ENCODE results near the gene SPRY2. TPM values are rescaled to one million over a fixed set of nuclear protein-coding genes. Genes with fewer than 3 reads are reported as not detected.

SPRY2 gene
- total RNA-seq, 1 donor from 2014 or later, result 43.2 TPM

- Histone ChIP-seq H3K27ac (peak overlapping the region; percentile 57), H3K9me3 (no peaks in the 10 kb centered on the region), H3K4me3 (peak overlapping the region; percentile 78 to 82), H3K27me3 (no peaks in the 10 kb centered on the region), H3K4me1 (peaks cover 43% of the 10 kb centered on the region), H3K36me3 (no peaks in the 10 kb centered on the region)
- TF ChIP-seq, protein P1, sequence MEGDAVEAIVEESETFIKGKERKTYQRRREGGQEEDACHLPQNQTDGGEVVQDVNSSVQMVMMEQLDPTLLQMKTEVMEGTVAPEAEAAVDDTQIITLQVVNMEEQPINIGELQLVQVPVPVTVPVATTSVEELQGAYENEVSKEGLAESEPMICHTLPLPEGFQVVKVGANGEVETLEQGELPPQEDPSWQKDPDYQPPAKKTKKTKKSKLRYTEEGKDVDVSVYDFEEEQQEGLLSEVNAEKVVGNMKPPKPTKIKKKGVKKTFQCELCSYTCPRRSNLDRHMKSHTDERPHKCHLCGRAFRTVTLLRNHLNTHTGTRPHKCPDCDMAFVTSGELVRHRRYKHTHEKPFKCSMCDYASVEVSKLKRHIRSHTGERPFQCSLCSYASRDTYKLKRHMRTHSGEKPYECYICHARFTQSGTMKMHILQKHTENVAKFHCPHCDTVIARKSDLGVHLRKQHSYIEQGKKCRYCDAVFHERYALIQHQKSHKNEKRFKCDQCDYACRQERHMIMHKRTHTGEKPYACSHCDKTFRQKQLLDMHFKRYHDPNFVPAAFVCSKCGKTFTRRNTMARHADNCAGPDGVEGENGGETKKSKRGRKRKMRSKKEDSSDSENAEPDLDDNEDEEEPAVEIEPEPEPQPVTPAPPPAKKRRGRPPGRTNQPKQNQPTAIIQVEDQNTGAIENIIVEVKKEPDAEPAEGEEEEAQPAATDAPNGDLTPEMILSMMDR (IDR thresholded peaks at IDR 0.05), result no peak
- TF ChIP-seq POLR2AphosphoS5 (IDR thresholded peaks at IDR 0.05; ENCODE audit: insufficient read depth in 1 of 2, low read depth in 1 of 2), result no peak
- no peak for TF ChIP-seq POLR2A (IDR thresholded peaks at IDR 0.05)
- intact Hi-C loops (cut with DNase I), result no loop called here
- DNase-seq (ENCODE audit: extremely low spot score in 2 of 2), result no peak
Measured at GRCh38 chr13:80336370-80336769, 4.6 kb downstream of the SPRY2 start.

DNA sequence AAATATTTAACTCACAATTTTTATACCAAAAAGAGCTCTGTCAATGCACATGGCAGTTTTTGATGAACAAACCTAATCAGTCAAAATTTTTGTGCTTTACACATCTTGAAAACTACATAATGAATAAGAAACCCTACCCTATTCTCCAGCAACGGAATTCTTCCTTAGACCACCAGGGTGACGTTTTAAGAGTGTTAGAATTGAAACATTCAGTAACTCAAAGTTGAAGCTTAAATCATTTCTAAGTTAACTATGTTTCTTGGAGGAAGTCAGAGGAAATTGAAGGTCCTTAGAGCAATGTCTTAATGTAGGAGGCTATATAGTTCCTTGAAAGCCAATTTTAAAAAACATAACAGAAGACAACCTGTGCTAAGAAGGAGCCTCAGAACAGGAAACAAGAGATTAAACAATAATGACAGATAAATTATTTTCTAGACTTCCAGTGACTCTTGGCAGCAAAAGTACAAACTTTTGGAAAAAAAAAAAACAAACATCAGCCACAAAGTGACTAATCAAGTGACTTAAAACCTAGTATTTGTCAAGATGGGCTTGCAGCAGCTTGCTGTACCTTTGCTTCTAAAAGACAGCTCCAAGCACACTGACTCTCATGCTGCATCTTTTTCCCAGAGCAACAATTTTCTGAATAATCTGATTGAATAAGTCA is 6.2 kb downstream of the SPRY2 start:
- no peak overlapping the region for H3K4me3 ChIP-seq
- intact Hi-C loops (cut with DNase I), result no loop called here
- no peak overlapping the region for H3K27ac ChIP-seq
- TF ChIP-seq, protein P1 (IDR thresholded peaks at IDR 0.05), result no peak
- TF ChIP-seq POLR2AphosphoS5 (IDR thresholded peaks at IDR 0.05; ENCODE audit: insufficient read depth in 1 of 2, low read depth in 1 of 2) (no peak), POLR2A (IDR thresholded peaks at IDR 0.05) (no peak)
- H3K36me3 ChIP-seq, result no peaks in the 10 kb centered on the region
- peaks cover 43% of the 10 kb centered on the region for H3K4me1 ChIP-seq
- DNase-seq (ENCODE audit: extremely low spot score in 2 of 2), result no peak
- H3K27me3 ChIP-seq, result no peaks in the 10 kb centered on the region
- no peaks in the 10 kb centered on the region for H3K9me3 ChIP-seq

DNA sequence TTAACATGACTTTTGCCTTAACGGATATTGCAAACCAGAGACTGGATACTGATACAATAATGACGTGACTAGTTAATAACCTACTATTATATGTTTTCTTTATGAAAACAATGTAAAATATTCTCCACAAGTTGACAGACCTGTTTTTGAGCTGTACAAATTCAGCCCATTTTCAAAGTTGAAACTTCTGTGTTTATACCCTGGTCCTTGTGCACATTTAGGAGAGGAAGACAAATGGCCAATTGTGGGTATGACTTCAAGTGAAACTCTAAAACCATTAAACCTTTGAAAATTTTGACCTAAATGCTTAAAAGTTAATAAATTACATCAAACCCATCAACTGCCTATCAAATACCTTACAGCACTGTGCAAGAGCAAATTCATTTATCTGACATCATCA is 8.9 kb downstream of the SPRY2 start:
- Histone ChIP-seq H3K36me3 (no peaks in the 10 kb centered on the region), H3K27me3 (no peaks in the 10 kb centered on the region), H3K4me1 (peaks cover 25% of the 10 kb centered on the region), H3K27ac (no peak overlapping the region), H3K4me3 (no peak overlapping the region), H3K9me3 (no peaks in the 10 kb centered on the region)
- DNase-seq (ENCODE audit: extremely low spot score in 2 of 2), result no peak
- TF ChIP-seq POLR2A (IDR thresholded peaks at IDR 0.05), result no peak
- no peak for TF ChIP-seq POLR2AphosphoS5 (IDR thresholded peaks at IDR 0.05; ENCODE audit: insufficient read depth in 1 of 2, low read depth in 1 of 2)
- TF ChIP-seq, protein P1 (IDR thresholded peaks at IDR 0.05), result no peak
- intact Hi-C loops (cut with DNase I), result no loop called here

GRCh38 chr13:80329250-80329649 is 11.7 kb downstream of the SPRY2 start:
- Histone ChIP-seq H3K9me3 (no peaks in the 10 kb centered on the region), H3K4me3 (no peak overlapping the region), H3K27me3 (no peaks in the 10 kb centered on the region), H3K4me1 (peaks cover under 1% of the 10 kb centered on the region), H3K27ac (no peak overlapping the region), H3K36me3 (no peaks in the 10 kb centered on the region)
- DNase-seq (ENCODE audit: extremely low spot score in 2 of 2), result no peak
- no peak for TF ChIP-seq POLR2AphosphoS5 (IDR thresholded peaks at IDR 0.05; ENCODE audit: insufficient read depth in 1 of 2, low read depth in 1 of 2)
- TF ChIP-seq, protein P1 (IDR thresholded peaks at IDR 0.05), result no peak
- TF ChIP-seq POLR2A (IDR thresholded peaks at IDR 0.05), result no peak
- intact Hi-C loops (cut with DNase I), result no loop called here

DNA sequence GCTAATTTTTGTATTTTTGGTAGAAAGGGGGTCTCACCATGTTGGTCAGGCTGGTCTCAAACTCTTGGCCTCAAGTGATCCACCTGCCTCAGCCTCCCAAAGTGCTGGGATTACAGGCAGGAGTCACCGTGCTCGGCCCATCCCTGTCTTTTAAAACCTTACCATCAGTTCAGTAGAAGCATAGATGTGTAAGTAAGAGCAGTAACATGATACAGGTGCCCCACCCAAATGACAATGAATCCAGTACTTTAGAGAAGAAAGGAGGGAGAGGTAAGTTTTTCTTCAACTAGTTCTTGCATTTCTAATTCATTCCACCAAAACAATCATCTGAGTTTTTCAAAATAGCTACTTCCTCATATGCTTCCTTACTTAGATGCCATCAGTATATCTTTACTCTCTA is 21.9 kb downstream of the SPRY2 start:
- no peak for DNase-seq (ENCODE audit: extremely low spot score in 2 of 2)
- no peaks in the 10 kb centered on the region for H3K9me3 ChIP-seq
- no peaks in the 10 kb centered on the region for H3K27me3 ChIP-seq
- no peaks in the 10 kb centered on the region for H3K4me1 ChIP-seq
- H3K4me3 ChIP-seq, result no peak overlapping the region
- intact Hi-C loops (cut with DNase I), result no loop called here
- H3K36me3 ChIP-seq, result no peaks in the 10 kb centered on the region
- TF ChIP-seq, protein P1 (IDR thresholded peaks at IDR 0.05), result no peak
- TF ChIP-seq POLR2AphosphoS5 (IDR thresholded peaks at IDR 0.05; ENCODE audit: insufficient read depth in 1 of 2, low read depth in 1 of 2) (no peak), POLR2A (IDR thresholded peaks at IDR 0.05) (no peak)
- H3K27ac ChIP-seq, result no peak overlapping the region

Measured in vagina (tissue), 2 donors.